Posterior vena cava (tissue), 2 donors: ENCODE results near the gene FKBP3. TPM values are rescaled to one million over a fixed set of nuclear protein-coding genes. Genes with fewer than 3 reads are reported as not detected.

Experiments
- DNase-seq: peaks from one replicate; pipeline ENCODE4 v3.0.0-alpha.2; 2020; ENCODE audit warnings: low spot score
- intact Hi-C, 2 donors: fragments of 100-400 bp; cut with DNase I; formaldehyde crosslinking; loops; one replicate each; pipeline versions ENCODE4 v1.14.1 to v1.14.2; 2022 to 2023
- total RNA-seq, 2 donors: library from RNA; stranded (reverse); fragmentation: NEBNext Ultra II Directional; extraction: Animal tissue kit (Norgen Biotek cat#: 25700); gene quantifications; one replicate each; pipeline ENCODE4 v1.2.1, GENCODE V29; 2021
- donor health status: DM: yes; HTN: yes; CAD: no.
- donor health status: DM: yes; HTN: yes; CAD: no.

Gene FKBP3
- total RNA-seq, 2 donors from 2014 or later, result 42.8 to 45.7 TPM

DNA sequence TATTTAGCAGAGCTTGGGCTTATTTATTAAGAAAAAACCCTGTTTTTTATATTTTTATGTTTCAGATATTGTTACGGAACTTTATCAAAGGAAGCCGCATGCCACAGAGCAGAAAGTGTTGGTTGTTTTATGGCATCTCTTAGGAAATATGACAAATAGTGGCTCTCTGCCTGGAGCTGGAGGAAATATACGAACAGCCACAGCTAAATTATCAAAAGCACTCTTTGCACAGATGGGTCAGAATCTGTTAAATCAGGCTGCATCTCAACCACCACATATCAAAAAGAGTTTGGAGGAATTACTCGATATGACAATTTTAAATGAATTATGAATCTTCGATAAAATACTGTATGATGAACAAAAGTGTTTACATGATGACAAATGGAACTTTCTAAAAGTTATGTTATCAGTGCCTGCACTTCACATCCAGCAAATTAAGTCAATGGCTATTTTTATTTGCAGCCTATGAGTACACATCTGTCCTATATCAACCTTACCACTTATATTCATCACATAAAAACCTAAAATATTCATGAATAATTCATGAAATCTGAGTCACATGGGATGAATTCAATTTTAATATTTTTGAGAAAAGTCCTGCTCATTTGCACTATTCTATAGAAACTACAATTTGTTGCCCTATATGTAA lies 60.9 kb downstream of the FKBP3 start:
- DNase-seq, result no peak
- intact Hi-C loops, result no loop called here

DNA sequence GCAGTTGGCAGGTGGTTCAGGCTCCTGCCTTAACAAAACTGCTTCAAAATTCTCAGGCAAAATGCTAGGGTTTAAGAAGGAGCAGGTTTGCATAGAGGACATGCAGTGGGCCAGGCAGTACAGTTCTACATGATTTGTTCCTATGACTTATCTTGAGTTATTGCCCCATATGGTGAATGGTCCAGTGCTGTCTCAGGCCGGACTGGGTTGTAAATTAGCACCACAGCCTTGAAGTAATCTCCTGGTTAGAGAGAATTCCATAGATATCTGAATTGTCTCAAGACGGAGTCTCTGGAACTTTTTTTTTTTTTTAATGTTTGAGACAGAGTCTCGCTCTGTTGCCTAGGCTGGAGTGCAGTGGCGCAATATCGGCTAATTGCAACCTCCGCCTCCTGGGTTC lies 62.2 kb downstream of the FKBP3 start:
- no peak for DNase-seq
- intact Hi-C loops, result no loop called here

DNA sequence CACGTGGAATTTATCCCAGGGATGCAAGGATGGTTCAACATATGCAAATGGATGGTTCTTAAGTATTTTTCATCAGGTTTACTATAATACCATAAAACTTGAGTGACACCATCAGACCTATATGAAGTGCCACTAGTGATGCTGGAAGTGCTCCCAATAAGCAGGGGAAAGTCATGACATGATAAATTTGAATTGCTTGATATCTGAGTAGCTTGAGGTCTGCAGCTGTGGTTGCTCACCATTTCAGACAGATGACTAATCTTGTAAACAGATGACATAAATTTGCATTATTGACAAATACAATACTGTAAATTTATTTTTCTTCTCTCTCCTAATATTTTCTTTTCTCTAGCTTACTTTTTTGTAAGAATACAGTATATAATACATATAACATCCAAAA lies 64.1 kb downstream of the FKBP3 start:
- intact Hi-C loops, result loop anchor here in 1 of 2 donors (2.0 kb wide), 1 partner anchor 37 kb away; no protein-coding TSS in a partner anchor
- DNase-seq, result no peak

DNA sequence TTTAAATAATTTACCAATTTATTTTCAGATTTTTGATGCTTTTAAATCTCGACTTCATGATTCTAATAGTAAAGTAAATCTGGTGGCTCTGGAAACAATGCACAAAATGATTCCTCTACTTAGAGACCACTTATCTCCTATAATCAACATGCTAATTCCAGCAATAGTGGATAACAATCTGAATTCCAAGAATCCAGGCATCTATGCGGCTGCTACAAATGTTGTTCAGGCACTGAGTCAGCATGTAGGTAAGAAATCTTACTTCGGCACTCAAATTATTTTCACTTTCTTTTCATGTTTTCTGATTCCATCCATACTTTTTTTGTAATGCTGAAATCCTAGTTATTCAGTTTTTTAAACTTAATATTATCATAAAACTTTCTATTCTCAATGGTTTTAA lies 65.9 kb downstream of the FKBP3 start:
- intact Hi-C loops, result no loop called here
- DNase-seq, result no peak

DNA sequence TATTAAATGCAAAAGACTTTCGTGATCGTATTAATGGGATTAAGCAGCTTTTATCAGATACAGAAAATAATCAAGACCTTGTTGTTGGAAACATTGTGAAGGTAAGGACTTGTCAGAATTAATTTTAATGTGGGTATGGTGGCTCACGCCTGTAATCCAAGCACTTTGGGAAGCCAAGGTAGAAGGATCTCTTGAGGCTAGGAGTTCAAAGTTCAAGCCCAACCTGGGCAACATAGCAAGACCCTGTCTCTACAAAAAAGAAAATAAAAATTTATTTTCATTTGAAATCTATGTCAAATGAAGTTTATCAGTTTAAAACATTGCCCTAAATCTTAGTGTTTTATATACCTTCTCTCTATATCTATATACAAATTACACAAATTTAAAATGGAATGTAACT lies 67.6 kb downstream of the FKBP3 start:
- no peak for DNase-seq
- intact Hi-C loops, result no loop called here

DNA sequence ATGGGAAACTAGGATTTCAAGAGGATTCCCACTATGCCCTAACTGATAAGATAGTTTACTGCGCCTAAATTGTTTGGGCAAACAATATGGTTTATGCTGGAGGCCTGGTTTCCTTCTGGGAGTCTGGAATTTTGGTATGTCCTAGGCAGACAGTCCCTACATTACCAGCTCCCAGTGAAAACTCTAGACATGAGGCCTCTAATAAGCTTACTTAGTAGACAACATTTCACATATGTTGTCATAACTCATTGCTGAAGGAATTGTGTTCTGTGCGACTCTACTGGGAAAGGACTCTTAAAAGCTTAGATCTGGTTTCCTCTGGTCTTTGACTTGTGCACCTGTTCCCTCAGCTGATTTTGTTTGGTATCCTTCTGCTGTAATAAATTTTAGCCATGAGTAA lies 68.3 kb downstream of the FKBP3 start:
- intact Hi-C loops, result no loop called here

More for the DNA sequence above, 68.3 kb downstream of the FKBP3 start:
- no peak for DNase-seq

Other genes with a start within 250 kb of the FKBP3 start
- gene KLHL28, start 172.5 kb downstream of the FKBP3 start, total RNA-seq, result 10 to 100 TPM; 16.0 to 16.4 TPM
- 10 to 100 TPM; 12.9 to 17.0 TPM for gene TOGARAM1, start 172.3 kb downstream of the FKBP3 start, total RNA-seq
- 10 to 100 TPM; 30.4 to 31.8 TPM for gene PRPF39, start 50.4 kb downstream of the FKBP3 start, total RNA-seq
- 1 to 10 TPM; 5.1 to 6.3 TPM for gene FANCM, start 1.4 kb upstream of the FKBP3 start, total RNA-seq
- gene MIS18BP1, start 118.7 kb upstream of the FKBP3 start, total RNA-seq, result 10 to 100 TPM; 16.6 to 19.7 TPM